Spleen (tissue), 7 donors: ENCODE results near the gene USP37.

Experiments
- CTCF ChIP-seq, 11 experiments: fragments of 200-600 bp in 7 of 11; fragments of 450-650 bp in 4 of 11; sonication (generic) in 4 of 11; IDR thresholded peaks in 8 of 11; conservative IDR thresholded peaks in 3 of 11; 1 replicate in 7 of 11; 2 replicates in 4 of 11; pipeline versions ENCODE4 v1.4.0 to v1.8.0; 2016 to 2021; ENCODE audit warnings: antibody characterized with exemption in 11 of 11, inconsistent platforms in 4 of 11, mild to moderate bottlenecking in 1 of 11
- POLR2A ChIP-seq, 3 donors: fragments of 450-650 bp; IDR thresholded peaks; one replicate each; pipeline ENCODE4 v1.5.1; 2017; ENCODE audit warnings: antibody characterized with exemption in 3 of 3, mild to moderate bottlenecking in 1 of 3
- donor health status: DM: no; HTN: no; CAD: no; lungs with moderate emphysema.
- donor health status: DM: no; HTN: no; CAD: no.
- donor health status: DM: no; HTN: no; CAD: no.

DNA sequence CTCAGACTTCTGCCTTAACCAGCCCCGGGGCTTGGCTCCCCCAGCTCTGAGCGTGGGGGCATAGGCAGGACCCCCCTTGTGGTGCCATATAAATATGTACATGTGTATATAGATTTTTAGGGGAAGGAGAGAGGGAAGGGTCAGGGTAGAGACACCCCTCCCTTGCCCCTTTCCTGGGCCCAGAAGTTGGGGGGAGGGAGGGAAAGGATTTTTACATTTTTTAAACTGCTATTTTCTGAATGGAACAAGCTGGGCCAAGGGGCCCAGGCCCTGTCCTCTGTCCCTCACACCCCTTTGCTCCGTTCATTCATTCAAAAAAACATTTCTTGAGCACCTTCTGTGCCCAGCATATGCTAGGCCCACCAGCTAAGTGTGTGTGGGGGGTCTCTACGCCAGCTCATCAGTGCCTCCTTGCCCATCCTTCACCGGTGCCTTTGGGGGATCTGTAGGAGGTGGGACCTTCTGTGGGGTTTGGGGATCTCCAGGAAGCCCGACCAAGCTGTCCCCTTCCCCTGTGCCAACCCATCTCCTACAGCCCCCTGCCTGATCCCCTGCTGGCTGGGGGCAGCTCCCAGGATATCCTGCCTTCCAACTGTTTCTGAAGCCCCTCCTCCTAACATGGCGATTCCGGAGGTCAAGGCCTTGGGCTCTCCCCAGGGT is 162.9 kb downstream of the USP37 start:
- no peak for TF ChIP-seq POLR2A (IDR thresholded peaks at IDR 0.05)
- TF ChIP-seq CTCF (IDR thresholded peaks at IDR 0.05 in 8 of 11, conservative IDR thresholded peaks at IDR 0.05 in 3 of 11): no peak
